Measurements from ENCODE around the gene ROBO4.

GRCh38 chr11:124877910-124878758 is 19.5 kb downstream of the ROBO4 start:
- TF ChIP-seq CTCF (IDR thresholded peaks at IDR 0.05; ENCODE audit: low read depth, low read length, poor library complexity, severe bottlenecking), result no peak
- TF ChIP-seq EZH2phosphoT487 (IDR thresholded peaks at IDR 0.05; ENCODE audit: borderline replicate concordance, low read length), result no peak
